ENCODE results near the gene GSTM3.

DNA sequence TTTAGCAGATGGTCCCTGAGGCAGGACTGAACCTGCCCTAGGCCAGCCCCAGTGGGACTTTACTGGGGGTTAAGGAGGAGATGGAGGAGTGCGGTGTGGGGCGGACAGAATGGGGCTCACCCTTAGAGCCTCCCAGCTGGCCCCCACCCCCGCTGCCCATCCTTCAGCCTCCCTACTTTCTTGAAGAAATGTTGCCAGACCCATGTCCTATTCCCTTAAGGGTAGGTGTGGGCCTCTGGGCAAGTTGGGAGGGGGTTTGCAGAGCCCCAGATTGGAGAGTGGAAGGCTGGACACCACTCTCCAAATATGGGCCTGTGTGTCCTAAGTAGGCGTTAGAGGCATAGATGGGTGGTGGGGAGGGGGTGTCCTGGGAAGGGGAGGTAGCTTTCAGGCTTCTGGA is 42.1 kb upstream of the GSTM3 start:
- TF ChIP-seq POLR2AphosphoS5 (IDR thresholded peaks at IDR 0.05; ENCODE audit: low read length) (no peak), POLR2A (IDR thresholded peaks at IDR 0.05; ENCODE audit: low read depth, low read length) (no peak), CEBPB (IDR thresholded peaks at IDR 0.05; ENCODE audit: borderline replicate concordance in 1 of 2, low read depth in 2 of 2, low read length in 2 of 2) (no peak), EZH2 (IDR thresholded peaks at IDR 0.05; ENCODE audit: borderline replicate concordance, control insufficient read depth, low read depth, low read length) (no peak)
- TF ChIP-seq, protein P1, sequence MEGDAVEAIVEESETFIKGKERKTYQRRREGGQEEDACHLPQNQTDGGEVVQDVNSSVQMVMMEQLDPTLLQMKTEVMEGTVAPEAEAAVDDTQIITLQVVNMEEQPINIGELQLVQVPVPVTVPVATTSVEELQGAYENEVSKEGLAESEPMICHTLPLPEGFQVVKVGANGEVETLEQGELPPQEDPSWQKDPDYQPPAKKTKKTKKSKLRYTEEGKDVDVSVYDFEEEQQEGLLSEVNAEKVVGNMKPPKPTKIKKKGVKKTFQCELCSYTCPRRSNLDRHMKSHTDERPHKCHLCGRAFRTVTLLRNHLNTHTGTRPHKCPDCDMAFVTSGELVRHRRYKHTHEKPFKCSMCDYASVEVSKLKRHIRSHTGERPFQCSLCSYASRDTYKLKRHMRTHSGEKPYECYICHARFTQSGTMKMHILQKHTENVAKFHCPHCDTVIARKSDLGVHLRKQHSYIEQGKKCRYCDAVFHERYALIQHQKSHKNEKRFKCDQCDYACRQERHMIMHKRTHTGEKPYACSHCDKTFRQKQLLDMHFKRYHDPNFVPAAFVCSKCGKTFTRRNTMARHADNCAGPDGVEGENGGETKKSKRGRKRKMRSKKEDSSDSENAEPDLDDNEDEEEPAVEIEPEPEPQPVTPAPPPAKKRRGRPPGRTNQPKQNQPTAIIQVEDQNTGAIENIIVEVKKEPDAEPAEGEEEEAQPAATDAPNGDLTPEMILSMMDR (IDR thresholded peaks at IDR 0.05 in 2 of 3, conservative IDR thresholded peaks at IDR 0.05 in 1 of 3; ENCODE audit: control insufficient read depth in 2 of 3, extremely low read depth in 1 of 3, insufficient read depth in 1 of 3, low read depth in 3 of 3, low read length in 3 of 3) = no peak

Measured in GM12878 (cell line).